HG03354 (cell line): ENCODE measurements around the gene PIP5K1B.
"Not testable (repeated sequence)": the region's sequence is repeated elsewhere in the genome, so short reads cannot be mapped to it uniquely, and the experiment has no call there.

Experiments
- ATAC-seq: cut with Tn5 transposase; IDR thresholded peaks from one replicate; pipeline ENCODE4 v1.9.1; 2021; ENCODE audit warnings: mild to moderate bottlenecking; ENCODE audit not compliant: unreplicated experiment, poor library complexity, severe bottlenecking

PIP5K1B gene

GRCh38 chr9:69034071-69034470, 329.0 kb downstream of the PIP5K1B start:
- ATAC-seq = no peak

- peak; percentile 92 for ATAC-seq
Measured at GRCh38 chr9:69035438-69036308, 330.6 kb downstream of the PIP5K1B start, which contains the start of gene FXN. FXN (plus strand) TSS chr9:69035752; CDS start chr9:69035783, 31 bp downstream.

- peak; percentile 28 for ATAC-seq
Measured at GRCh38 chr9:69036309-69036708, 331.3 kb downstream of the PIP5K1B start.

- ATAC-seq = no peak
Measured at GRCh38 chr9:69036799-69037198, 331.8 kb downstream of the PIP5K1B start.

GRCh38 chr9:69040646-69041045, 335.6 kb downstream of the PIP5K1B start:
- ATAC-seq = no peak

- ATAC-seq = no peak
Measured at GRCh38 chr9:69044240-69045219, 339.5 kb downstream of the PIP5K1B start.

GRCh38 chr9:69045821-69046220, 340.8 kb downstream of the PIP5K1B start:
- ATAC-seq = no peak

- no peak for ATAC-seq
Measured at GRCh38 chr9:69046723-69047122, 341.7 kb downstream of the PIP5K1B start.

- no peak for ATAC-seq
Measured at GRCh38 chr9:69047371-69047770, 342.3 kb downstream of the PIP5K1B start.

- ATAC-seq = no peak
Measured at GRCh38 chr9:69049094-69049493, 344.1 kb downstream of the PIP5K1B start.

- ATAC-seq = not testable (repeated sequence)
Measured at GRCh38 chr9:69050936-69051335, 345.9 kb downstream of the PIP5K1B start.

GRCh38 chr9:69054989-69055388, 349.9 kb downstream of the PIP5K1B start:
- no peak for ATAC-seq

- no peak for ATAC-seq
Measured at GRCh38 chr9:69056191-69056815, 351.3 kb downstream of the PIP5K1B start.

GRCh38 chr9:69058101-69058500, 353.1 kb downstream of the PIP5K1B start:
- ATAC-seq = no peak
